B cell (primary cell): ENCODE measurements around the gene TSPAN9. TPM values are rescaled to one million over a fixed set of nuclear protein-coding genes. Genes with fewer than 3 reads are reported as not detected.

Source experiments
- ATAC-seq: fragments of 200-7000 bp; cut with Tn5 transposase; one replicate; pipeline ENCODE4 v1.10.0; 2021; ENCODE audit warnings: low read depth, mild to moderate bottlenecking, moderate number of reproducible peaks, moderate library complexity
- CTCF ChIA-PET: fragments of 350-600 bp; sonication (Branson Sonifier 250); formaldehyde crosslinking; loops from one replicate; lab custom pipeline; 2021; ENCODE audit warnings: antibody characterized with exemption, inconsistent platforms; lab: Charles Lee
- POLR2A ChIA-PET: fragments of 350-600 bp; sonication (Branson Sonifier 250); formaldehyde crosslinking; loops from one replicate; lab custom pipeline; 2021; ENCODE audit warnings: antibody characterized with exemption; lab: Charles Lee
- DNase-seq: peaks from one replicate; pipeline ENCODE4 v3.0.0; 2013
- H2AFZ ChIP-seq: 2 replicates; pipeline ENCODE4 v1.6.1; 2012; ENCODE audit warnings: mild to moderate bottlenecking, low read depth, low read length; ENCODE audit not compliant: insufficient read depth, poor library complexity, severe bottlenecking
- H3K27ac ChIP-seq, 2 donors: 1 replicate in 1 of 2; 2 replicates in 1 of 2; pipeline ENCODE4 v1.5.1; 2012 to 2013; ENCODE audit warnings: low read length in 2 of 2, mild to moderate bottlenecking in 2 of 2, moderate library complexity in 1 of 2
- H3K27me3 ChIP-seq, 4 experiments: fragments of 200-600 bp in 1 of 4; sonication (generic) in 1 of 4; replicated peaks in 1 of 4; 1 replicate in 2 of 4; 2 replicates in 2 of 4; pipeline versions ENCODE4 v1.6.1 to v1.7.0; 2013 to 2016; ENCODE audit warnings: low read length in 3 of 4, mild to moderate bottlenecking in 2 of 4, mixed read lengths in 1 of 4, moderate library complexity in 1 of 4; ENCODE audit not compliant: insufficient read depth in 4 of 4, control insufficient read depth in 3 of 4; ENCODE audit errors: control extremely low read depth in 1 of 4
- H3K36me3 ChIP-seq, 2 experiments: replicated peaks in 1 of 2; 1 replicate in 1 of 2; 2 replicates in 1 of 2; pipeline versions ENCODE4 v1.6.1 to v1.7.1; 2013; ENCODE audit warnings: low read length in 1 of 2; ENCODE audit not compliant: insufficient read depth in 2 of 2, control insufficient read depth in 1 of 2; ENCODE audit errors: control extremely low read depth in 1 of 2, extremely low read depth in 1 of 2
- H3K4me1 ChIP-seq, 2 donors: fragments of 200-600 bp in 1 of 2; sonication (generic) in 1 of 2; 1 replicate in 1 of 2; 2 replicates in 1 of 2; pipeline versions ENCODE4 v1.5.1 to v1.6.1; 2013 to 2017; ENCODE audit warnings: low read length in 2 of 2; ENCODE audit not compliant: control insufficient read depth in 2 of 2, insufficient read depth in 2 of 2
- H3K4me2 ChIP-seq: replicated peaks from 2 replicates; pipeline ENCODE3; 2012; ENCODE audit warnings: mild to moderate bottlenecking, low read depth, low read length; ENCODE audit not compliant: poor library complexity, severe bottlenecking
- H3K4me3 ChIP-seq, 5 experiments: fragments of 200-600 bp in 1 of 5; sonication (generic) in 1 of 5; 1 replicate in 3 of 5; 2 replicates in 2 of 5; pipeline versions ENCODE4 v1.5.1 to v1.7.0; 2011 to 2016; ENCODE audit warnings: low read length in 4 of 5, mild to moderate bottlenecking in 4 of 5, low read depth in 2 of 5, control low read depth in 1 of 5, moderate library complexity in 1 of 5; ENCODE audit not compliant: insufficient read depth in 1 of 5; ENCODE audit errors: control extremely low read depth in 1 of 5, extremely low read depth in 1 of 5
- H3K79me2 ChIP-seq: fragments of 200-600 bp; sonication (generic); one replicate; pipeline ENCODE4 v1.6.0; 2016; ENCODE audit warnings: low read length; ENCODE audit not compliant: control insufficient read depth, insufficient read depth
- H3K9ac ChIP-seq: fragments of 200-600 bp; sonication (generic); 2 replicates; pipeline ENCODE4 v1.6.1; 2017; ENCODE audit warnings: mild to moderate bottlenecking, low read length, moderate library complexity
- H3K9me3 ChIP-seq, 3 donors: one replicate each; pipeline versions ENCODE4 v1.6.1 to v1.7.1; 2013; ENCODE audit warnings: low read length in 2 of 3; ENCODE audit not compliant: control insufficient read depth in 2 of 3, insufficient read depth in 1 of 3; ENCODE audit errors: control extremely low read depth in 1 of 3
- H4K20me1 ChIP-seq: 2 replicates; pipeline ENCODE4 v1.6.0; 2012; ENCODE audit warnings: mild to moderate bottlenecking, low read length; ENCODE audit not compliant: insufficient read depth, control insufficient read depth, poor library complexity, severe bottlenecking
- H3K27ac Mint-ChIP-seq: one replicate; pipeline ENCODE4 v1.8.0; 2021; ENCODE audit warnings: mixed read lengths
- H3K27me3 Mint-ChIP-seq: one replicate; pipeline ENCODE4 v1.8.0; 2021; ENCODE audit warnings: mixed read lengths
- H3K4me1 Mint-ChIP-seq: one replicate; pipeline ENCODE4 v1.8.0; 2021; ENCODE audit warnings: mixed read lengths
- H3K4me3 Mint-ChIP-seq: one replicate; pipeline ENCODE4 v1.8.0; 2021; ENCODE audit warnings: mixed read lengths
- H3K9me3 Mint-ChIP-seq: one replicate; pipeline ENCODE4 v1.8.0; 2022; ENCODE audit warnings: mixed read lengths; ENCODE audit not compliant: insufficient read depth
- CTCF ChIP-seq: fragments of 200-600 bp; IDR thresholded peaks from one replicate; pipeline ENCODE4 v1.8.0; 2022; ENCODE audit warnings: antibody characterized with exemption, mild to moderate bottlenecking
- EZH2 ChIP-seq: IDR thresholded peaks from 2 replicates; pipeline ENCODE4 v1.6.1; 2012; ENCODE audit warnings: borderline replicate concordance, low read depth, mild to moderate bottlenecking, moderate library complexity, low read length; ENCODE audit not compliant: insufficient read depth, poor library complexity, severe bottlenecking
- WGBS: methylation state at CpG from one replicate; pipeline ENCODE4 v1.1.5; 2013; ENCODE audit warnings: missing lambda C conversion rate; ENCODE audit not compliant: insufficient coverage; 5-methylcytosine and 5-hydroxymethylcytosine counted together
- intact Hi-C: fragments of 100-400 bp; cut with micrococcal nuclease; formaldehyde crosslinking; loops from one replicate; pipeline ENCODE4 v1.10.0; 2022
- polyA plus RNA-seq: library from polyadenylated mRNA; depleted of rRNA; stranded (reverse); fragments of >200 nt; gene quantifications from 2 replicates; pipeline ENCODE4 v1.2.3, GENCODE V29; 2012
- total RNA-seq, 2 donors: library from RNA; stranded (reverse); fragments of 120-200 nt in 1 of 2; gene quantifications; 1 replicate in 1 of 2; 2 replicates in 1 of 2; pipeline versions ENCODE4 v1.2.3 to v1.2.4, GENCODE V29; 2013 to 2022

The TSPAN9 gene
- total and polyA plus RNA-seq, 2 donors (not counting 1 experiment from before 2014, with no cell fraction given), result 0.15 to 0.37 TPM

- WGBS, result 93% methylated on average over 3 of the region's 5 CpGs
- Histone ChIP-seq H3K4me3 (no peak overlapping the region), H3K9me3 (no peaks in the 10 kb centered on the region), H3K27ac (no peak overlapping the region), H2AFZ (no peak overlapping the region), H3K27me3 (peaks cover 0 to 13% (median 0%) of the 10 kb centered on the region in 4 experiments), H4K20me1 (no peaks in the 10 kb centered on the region), H3K79me2 (no peaks in the 10 kb centered on the region), H3K4me1 (no peaks in the 10 kb centered on the region), H3K36me3 (no peaks in the 10 kb centered on the region), H3K9ac (no peak overlapping the region), H3K4me2 (no peak overlapping the region)
- no peaks in the 10 kb centered on the region for H3K9me3 Mint-ChIP-seq
- H3K4me1 Mint-ChIP-seq, result no peaks in the 10 kb centered on the region
- TF ChIP-seq EZH2 (no peak), CTCF (no peak)
- ChIA-PET POLR2A (no interaction called here), CTCF (no interaction called here)
- ATAC-seq (no peak), DNase-seq (no peak)
- peaks cover 57% of the 10 kb centered on the region for H3K27me3 Mint-ChIP-seq
- no peak overlapping the region for H3K4me3 Mint-ChIP-seq
- no peak overlapping the region for H3K27ac Mint-ChIP-seq
- intact Hi-C loops, result no loop called here
Observed at GRCh38 chr12:3193755-3194154, 116.6 kb downstream of the TSPAN9 start.

- DNase-seq, result no peak
Observed at GRCh38 chr12:3195337-3195736, 118.2 kb downstream of the TSPAN9 start.

More at GRCh38 chr12:3195337-3195736, 118.2 kb downstream of the TSPAN9 start:
- ChIA-PET CTCF (interaction anchor here (0.7 kb wide), 1 partner anchor 32 kb away, joined by 3 read pairs; no protein-coding TSS in a partner anchor), POLR2A (no interaction called here)
- Mint-ChIP-seq H3K27ac (no peak overlapping the region), H3K9me3 (no peaks in the 10 kb centered on the region), H3K4me1 (peaks cover 7% of the 10 kb centered on the region), H3K4me3 (no peak overlapping the region), H3K27me3 (peaks cover 58% of the 10 kb centered on the region)
- no peaks in the 10 kb centered on the region for H3K79me2 ChIP-seq
- ATAC-seq, result no peak
- no peak overlapping the region for H2AFZ ChIP-seq
- no peaks in the 10 kb centered on the region for H3K36me3 ChIP-seq
- peaks cover 0 to 25% (median 2%) of the 10 kb centered on the region in 4 experiments for H3K27me3 ChIP-seq
- no peak overlapping the region for H3K4me2 ChIP-seq
- H3K9ac ChIP-seq, result no peak overlapping the region
- WGBS, result 67% methylated on average over 3 of the region's 3 CpGs
- H3K9me3 ChIP-seq, result no peaks in the 10 kb centered on the region
- H3K4me3 ChIP-seq, result no peak overlapping the region
- H3K27ac ChIP-seq, result no peak overlapping the region
- H4K20me1 ChIP-seq, result no peaks in the 10 kb centered on the region
- no peak for TF ChIP-seq CTCF
- no peak for TF ChIP-seq EZH2
- intact Hi-C loops, result no loop called here
- peaks cover 9 to 13% of the 10 kb centered on the region in 2 donors for H3K4me1 ChIP-seq
